GM19035 (cell line): ENCODE measurements around the gene TACC2.
"Not testable (repeated sequence)": the region's sequence is repeated elsewhere in the genome, so short reads cannot be mapped to it uniquely, and the experiment has no call there.

Source experiments
- ATAC-seq: cut with Tn5 transposase; IDR thresholded peaks from one replicate; pipeline ENCODE4 v1.9.1; 2021; ENCODE audit not compliant: unreplicated experiment

TACC2 gene

GRCh38 chr10:121988361-121989324 is at the start of gene TACC2:
TACC2 (plus strand) TSS chr10:121989163; CDS start chr10:122021982, 32,819 bp downstream.
- ATAC-seq = no peak

- no peak for ATAC-seq
These were observed 47.4 kb upstream of the TACC2 start for GRCh38 chr10:121941532-121941931.

- ATAC-seq = no peak
These were observed 46.1 kb upstream of the TACC2 start for GRCh38 chr10:121942749-121943416.

GRCh38 chr10:121947343-121948330 is 41.3 kb upstream of the TACC2 start:
- no peak for ATAC-seq

GRCh38 chr10:121949049-121949448 is 39.9 kb upstream of the TACC2 start:
- no peak for ATAC-seq

- ATAC-seq = no peak
These were observed 39.5 kb upstream of the TACC2 start for GRCh38 chr10:121949451-121949850.

GRCh38 chr10:121952226-121952625 is 36.7 kb upstream of the TACC2 start:
- no peak for ATAC-seq

- no peak for ATAC-seq
These were observed 32.6 kb upstream of the TACC2 start for GRCh38 chr10:121956111-121957061.

GRCh38 chr10:121959671-121960070 is 29.3 kb upstream of the TACC2 start:
- ATAC-seq = no peak

GRCh38 chr10:121961456-121961855 is 27.5 kb upstream of the TACC2 start:
- no peak for ATAC-seq

- ATAC-seq = no peak
These were observed 23.0 kb upstream of the TACC2 start for GRCh38 chr10:121965996-121966395.

GRCh38 chr10:121969086-121969485 is 19.9 kb upstream of the TACC2 start:
- ATAC-seq = not testable (repeated sequence)

- no peak for ATAC-seq
These were observed 14.9 kb upstream of the TACC2 start for GRCh38 chr10:121974019-121974534.

GRCh38 chr10:121974535-121975294 is 14.2 kb upstream of the TACC2 start, which contains the start of gene NSMCE4A:
NSMCE4A (minus strand) TSS chr10:121975217; CDS start chr10:121975165, 52 bp downstream.
- peak; percentile 80 for ATAC-seq

- no peak for ATAC-seq
These were observed 13.5 kb upstream of the TACC2 start for GRCh38 chr10:121975295-121976086.

- ATAC-seq = no peak
These were observed 12.4 kb upstream of the TACC2 start for GRCh38 chr10:121976607-121977006.

GRCh38 chr10:121978511-121978910 is 10.5 kb upstream of the TACC2 start:
- no peak for ATAC-seq

- ATAC-seq = no peak
These were observed 7.6 kb upstream of the TACC2 start for GRCh38 chr10:121981346-121981745.
